GM18502 (cell line): ENCODE data around the gene GREM1.

Experiments used
- ATAC-seq: cut with Tn5 transposase; IDR thresholded peaks from one replicate; pipeline ENCODE4 v1.9.1; 2021; ENCODE audit warnings: mild to moderate bottlenecking; ENCODE audit not compliant: unreplicated experiment, poor library complexity

GREM1 gene

DNA sequence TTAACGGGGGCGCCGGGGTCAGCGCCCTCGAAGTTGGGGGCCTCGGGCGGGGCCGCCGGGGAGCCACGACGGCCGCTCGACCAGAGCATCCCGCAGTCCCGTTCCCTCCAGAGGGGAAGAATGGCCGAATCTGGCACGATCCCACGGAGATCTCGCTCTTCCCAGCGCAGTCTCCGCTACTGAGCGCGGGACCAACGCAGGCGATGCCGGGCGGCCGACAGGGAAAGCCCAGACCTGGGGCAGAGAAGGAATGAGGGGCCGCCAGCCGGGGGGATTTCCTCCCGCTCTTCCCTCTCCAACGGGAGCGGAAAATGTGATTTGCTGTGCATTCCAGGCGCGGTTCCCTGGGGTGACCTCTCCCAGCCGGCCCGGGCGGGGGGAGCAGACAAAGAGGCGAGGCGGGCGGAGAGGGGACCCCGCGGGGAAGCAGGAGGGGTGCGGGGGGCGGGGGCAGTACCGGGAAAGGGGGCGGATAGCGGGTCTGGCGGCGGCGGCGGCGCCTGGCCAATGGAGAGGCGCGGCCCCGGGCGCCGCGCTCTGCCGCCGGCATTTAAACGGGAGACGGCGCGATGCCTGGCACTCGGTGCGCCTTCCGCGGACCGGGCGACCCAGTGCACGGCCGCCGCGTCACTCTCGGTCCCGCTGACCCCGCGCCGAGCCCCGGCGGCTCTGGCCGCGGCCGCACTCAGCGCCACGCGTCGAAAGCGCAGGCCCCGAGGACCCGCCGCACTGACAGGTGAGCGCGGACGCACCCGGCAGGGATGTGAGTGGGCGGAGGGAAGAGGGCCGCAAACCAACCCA is at the start of gene GREM1:
TSS of gene GREM1 (plus strand) at position 579 of the 801 bp plus-strand sequence. CDS start 12,687 bp downstream, outside the sequence.
- ATAC-seq, result no peak

DNA sequence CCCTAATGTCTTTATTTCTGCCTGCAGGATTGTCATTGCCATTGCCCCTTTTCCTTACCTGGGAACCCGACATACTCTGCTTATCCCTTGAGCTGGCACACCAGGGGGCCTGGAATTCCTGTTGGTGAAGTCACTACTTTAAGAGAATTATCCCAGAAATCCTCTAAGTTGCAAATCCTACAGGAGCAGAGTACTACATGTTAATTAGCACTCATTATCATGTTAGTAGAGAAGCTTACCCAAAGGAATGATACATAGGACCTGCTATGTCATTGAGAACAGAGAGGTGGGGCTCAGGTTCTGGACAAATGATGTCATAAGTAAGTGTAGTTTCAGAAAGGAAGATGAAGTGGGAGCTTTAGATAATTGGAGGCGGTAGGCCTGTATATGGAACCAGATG is 48.9 kb upstream of the GREM1 start:
- ATAC-seq, result no peak

DNA sequence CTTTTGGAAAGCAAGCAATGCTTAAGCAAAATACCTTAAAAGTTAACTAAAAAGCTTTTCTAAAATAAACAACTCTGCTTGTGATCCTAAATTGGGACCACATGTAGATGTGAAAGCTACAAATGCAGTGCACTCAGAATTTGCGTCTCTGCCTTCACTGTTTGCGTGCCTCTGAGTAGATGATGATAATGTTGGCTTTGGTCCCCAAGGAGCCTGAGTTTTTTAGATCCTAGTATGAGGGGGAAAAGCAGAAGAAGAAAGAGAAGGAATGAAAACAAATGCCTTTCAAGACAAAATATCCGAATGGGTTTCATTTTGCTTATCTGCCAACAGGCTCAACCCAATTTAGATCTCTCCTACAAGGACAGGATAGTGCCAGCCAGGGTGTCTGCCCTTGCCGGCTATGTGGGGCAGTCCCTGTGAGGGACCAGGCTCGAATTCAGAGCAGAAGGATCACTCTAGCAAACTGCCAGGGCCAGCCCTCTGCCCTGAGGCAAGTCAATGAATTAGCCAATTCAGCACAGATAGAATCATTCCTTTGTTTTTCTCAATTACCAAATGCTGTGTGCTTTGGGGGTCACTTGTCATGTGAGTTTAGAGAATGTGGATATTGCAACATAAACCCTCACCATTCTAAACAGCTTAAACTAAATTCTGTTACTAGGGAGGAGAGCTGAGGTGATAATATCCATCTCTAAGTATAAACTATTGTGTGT is 47.8 kb upstream of the GREM1 start:
- ATAC-seq, result no peak

DNA sequence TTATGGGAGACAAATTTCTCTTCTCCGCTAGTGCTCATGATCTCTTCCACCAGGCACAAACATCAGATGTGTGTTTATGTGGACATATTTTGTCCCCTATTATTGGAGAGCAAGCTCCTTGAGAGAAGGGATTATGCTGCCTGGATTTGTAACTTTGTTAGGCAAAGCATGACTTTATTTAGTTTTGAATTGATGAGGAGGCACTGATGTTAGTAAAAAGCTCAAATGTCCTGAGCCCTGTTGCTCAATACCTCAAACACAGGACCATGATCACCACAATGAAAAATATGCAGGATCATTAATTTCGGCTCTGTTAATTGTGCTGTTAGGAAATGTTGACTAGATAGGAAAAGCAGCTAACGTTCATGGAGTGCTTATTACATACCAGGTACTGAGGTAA is 47.2 kb upstream of the GREM1 start:
- ATAC-seq, result no peak

DNA sequence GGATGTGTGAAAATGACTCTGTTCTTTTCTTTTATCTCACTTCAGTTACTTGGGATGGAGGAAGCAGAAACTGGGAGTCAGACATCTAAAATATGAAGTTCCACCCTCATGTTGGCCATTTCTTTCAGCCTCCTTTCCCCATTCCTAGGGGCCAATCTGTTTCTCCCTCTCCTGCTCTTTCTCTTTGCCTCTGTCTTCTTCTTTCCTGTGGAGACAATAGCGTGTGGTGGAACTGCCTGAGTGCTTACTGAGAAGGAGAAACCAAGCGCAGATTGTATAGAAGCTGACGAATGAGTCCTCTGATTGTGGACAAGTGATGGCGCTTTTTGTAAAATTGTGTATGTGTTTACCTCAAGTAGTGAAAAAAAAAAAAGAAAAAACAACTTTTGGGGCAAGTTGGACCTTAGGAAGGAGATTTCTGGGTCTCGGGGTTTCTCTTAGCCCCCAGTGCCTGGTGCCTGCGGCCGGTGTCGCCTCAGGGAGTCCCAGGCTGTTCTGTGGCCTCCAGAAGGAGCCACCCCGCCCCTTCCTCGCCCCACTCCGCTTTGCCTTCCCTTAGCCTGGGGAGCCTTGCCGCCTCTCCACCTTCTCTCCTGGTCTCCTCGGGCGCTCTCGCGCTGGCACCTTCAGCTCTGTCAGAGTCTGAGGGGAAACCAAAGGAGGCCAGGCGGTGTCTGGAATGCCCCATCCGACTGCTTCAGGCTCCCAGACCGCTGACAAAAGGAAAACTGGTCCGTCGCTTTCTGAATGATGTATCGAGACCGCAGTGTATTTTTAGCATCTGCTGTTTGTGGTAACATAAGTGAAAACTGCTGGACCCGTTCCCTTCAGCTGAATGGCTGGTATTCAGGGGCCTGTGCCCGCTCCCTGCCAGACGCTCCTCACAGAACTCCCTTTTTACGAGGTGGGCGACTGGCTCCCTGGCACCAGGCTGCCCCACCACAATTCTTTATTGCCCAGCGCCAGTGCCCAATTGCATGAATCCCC is 46.2 kb upstream of the GREM1 start:
- no peak for ATAC-seq

DNA sequence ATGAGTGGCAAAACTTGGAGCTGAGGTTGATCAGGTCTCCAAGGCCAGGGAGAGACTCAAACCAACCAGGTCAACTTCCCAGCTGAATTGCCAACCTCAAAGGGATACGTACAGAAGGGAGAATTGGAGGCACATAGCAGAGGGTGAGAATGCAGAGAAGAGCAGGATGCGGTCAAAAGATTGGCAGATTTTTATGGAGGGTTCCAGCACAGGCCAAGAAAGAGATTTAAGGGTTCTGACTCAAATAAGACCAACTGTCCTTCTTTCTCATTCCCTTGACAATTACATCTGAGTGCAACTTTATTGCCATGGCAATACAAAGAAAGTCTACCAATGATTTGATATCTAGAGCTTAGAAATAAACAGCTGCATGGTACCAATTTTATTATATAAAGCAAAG is 43.1 kb upstream of the GREM1 start:
- ATAC-seq, result no peak

DNA sequence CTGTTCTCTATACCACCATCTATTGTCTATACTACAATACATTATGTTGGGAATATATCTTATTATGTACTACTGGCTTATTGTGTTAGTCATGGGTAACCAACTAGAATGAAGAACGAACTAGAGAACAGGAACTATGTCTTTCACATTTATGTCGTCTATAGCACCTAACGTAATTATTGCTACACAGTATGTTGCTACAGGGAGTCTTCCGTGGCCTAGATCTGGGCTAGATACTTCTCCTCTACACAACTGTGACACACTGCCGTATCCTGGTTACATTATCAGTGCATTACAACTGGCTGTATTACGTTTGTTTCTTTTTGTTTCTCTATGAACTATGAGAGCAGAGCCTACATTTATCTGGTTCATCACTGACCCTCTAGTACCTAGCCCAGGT is 42.3 kb upstream of the GREM1 start:
- ATAC-seq, result no peak

DNA sequence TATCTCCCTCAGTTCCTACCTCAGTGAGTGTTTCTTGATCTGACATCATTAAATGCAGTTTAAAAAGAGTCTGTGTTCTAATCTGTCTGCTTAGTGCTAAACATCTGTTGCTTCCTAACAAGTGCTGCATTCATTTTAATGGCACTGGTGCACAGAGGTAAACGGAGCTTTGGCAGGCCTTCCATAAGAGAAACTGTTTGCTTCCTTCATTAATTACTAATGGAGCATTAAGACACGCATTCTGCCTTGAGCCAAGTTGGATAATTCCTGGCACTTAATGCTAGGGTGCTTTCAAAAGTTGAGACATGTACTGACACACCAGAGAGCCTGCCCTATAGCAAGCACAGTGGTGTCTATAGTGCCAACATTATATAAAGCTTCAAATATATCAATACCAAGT is 41.6 kb upstream of the GREM1 start:
- ATAC-seq, result no peak

DNA sequence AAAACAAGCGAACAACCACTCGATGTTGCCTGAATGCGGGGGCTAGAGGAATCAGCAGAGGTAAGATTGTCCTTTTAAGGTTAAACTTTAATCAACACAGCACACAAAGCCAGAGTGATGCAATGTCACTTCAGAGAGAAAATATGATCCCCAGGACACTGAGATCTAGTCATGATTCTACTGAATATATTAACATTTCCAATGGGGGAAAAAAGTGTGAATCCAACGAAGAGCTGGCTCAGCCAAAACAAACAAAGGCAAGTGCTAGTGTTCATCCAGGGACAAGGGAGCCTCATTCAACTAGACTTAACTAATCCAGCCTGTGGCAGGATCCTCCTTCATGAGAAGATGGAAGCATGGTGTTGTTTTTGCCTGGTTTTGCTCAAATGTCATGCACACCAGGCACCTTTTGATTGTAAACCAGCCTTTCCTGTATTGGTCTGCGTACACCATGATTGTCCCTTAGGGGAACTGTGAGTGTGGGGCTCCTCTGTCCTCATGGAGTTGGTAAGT is 40.5 kb upstream of the GREM1 start:
- no peak for ATAC-seq

DNA sequence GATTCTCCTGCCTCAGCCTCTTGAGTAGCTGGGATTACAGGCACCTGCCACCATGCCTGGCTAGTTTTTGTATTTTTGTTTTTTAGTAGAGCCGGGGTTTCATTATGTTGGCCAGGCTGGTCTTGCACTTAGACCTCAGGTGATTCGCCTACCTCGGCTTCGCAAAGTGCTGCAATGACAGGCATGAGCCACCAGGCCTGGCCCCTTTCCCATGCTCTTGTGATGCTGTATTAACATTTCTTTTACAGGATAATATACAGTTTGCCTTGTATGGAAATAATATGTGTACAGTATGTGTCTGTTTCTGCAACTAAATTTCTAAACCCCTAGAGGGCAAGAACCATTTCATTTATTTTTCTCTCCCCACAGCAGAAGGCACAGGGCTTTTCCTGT is 38.5 kb upstream of the GREM1 start:
- ATAC-seq, result no peak

DNA sequence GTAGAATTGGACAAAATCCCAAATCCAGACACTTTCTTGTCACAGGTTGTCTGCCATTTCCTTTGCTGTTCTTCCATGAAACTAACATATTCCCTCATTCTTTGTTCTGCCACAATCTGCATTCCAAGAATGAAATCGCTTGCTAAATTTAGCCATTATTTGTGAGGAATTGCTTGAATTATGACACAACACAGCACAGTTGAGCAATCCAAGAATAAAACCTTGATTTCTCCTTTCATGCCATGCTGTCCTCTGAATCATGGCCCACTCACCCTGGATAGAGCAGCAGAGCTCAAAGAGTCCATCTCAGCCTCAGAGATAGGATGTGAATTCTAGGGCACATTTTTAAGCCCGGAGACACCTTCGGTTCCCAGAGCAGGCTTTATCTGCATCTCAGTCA is 35.2 kb upstream of the GREM1 start:
- ATAC-seq, result no peak

DNA sequence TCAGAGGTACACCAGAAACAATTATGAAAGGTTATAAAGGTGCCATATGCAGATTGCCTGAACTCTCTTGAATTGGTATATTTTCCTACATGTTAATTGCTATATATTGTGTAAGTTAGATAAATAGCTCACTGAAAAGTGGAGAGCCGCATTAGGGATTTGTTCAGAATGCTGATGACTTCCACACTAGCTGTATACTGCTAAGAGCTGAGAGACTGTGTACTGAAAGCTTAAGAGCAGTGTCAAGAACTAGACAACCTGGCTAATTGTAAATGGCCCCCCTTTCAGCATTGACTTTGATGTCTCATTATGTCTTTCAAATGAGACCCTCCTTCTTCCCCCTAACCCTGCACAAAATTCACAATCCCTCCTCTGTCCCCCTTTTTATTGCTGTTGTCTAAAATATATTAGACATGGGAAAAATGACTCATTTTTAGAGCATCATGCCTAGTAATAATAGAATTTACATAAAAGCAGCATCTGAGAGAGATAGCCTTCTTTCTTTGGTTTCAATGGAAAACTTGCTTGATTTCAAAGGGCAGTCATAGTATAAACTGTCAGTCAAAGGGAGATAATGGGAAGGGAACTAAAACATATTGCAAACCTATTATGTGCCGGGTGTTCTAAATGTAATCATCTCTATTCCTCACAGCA is 34.7 kb upstream of the GREM1 start:
- no peak for ATAC-seq

DNA sequence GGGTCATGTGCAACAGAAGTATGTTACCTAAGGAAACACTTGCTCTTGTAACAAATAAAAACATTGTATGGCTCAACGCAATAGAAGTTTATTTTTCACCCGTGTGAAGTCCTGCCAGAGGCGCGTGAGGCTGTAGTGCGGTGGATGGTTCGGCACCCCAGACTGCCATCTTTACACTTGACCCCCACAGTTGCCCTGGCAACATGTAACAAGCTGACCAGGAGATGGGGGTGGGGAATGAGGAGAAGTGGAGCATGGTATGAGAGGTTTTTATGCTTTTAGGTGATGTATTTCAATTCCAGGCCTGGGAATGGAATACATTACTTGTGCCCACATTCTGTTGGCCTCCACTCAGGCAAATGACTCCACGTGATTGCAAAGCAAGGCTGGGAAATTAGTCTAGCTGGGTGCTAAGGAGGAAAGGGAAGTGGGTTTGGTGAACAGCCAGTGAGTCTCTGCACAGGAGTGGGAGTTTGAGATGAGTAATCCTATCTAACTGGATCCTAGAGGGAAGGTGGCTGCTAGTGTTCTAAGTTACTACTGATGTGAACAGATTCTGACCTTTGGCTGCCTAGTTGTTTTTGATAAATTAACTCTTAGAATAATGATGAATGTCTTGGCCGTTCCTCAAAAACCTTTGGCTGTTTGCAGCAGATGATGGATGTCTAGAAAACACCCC is 33.8 kb upstream of the GREM1 start:
- no peak for ATAC-seq

DNA sequence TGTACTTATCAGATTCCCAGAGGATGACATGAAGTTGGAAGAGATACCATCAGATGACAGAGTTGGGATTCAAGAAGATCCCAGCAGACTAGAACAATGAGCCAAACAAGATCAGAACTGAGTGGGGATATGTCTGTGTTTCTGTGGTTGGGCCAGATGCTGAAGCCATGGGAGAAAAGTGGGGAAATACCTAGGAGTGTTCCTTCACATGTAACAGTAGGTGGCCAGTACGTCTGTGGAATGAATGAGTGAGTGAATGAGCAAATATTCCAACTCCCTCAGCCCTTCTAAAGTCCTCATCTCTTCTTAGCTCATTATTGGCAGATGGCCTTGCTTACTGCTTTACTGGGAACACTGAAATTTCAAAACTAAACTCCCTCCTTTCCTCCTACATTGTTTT is 32.2 kb upstream of the GREM1 start:
- no peak for ATAC-seq

DNA sequence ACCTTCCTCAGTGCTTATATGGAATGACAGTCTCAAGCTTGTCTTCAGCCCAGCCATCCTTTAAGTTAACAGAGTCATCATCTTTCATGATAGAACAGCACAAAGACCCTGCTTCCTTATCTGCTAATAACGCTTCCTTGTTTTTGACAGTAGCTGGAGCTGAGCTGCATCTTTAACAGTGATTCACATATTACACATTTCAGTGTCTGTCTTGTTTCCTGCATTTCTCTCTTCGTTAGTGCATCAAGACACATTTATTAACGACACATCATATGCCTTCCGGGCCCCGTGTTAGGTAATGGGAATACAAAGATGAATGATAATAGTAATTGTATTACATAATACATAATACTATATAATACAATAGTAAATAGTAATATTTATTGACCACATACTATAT is 30.2 kb upstream of the GREM1 start:
- ATAC-seq, result no peak

DNA sequence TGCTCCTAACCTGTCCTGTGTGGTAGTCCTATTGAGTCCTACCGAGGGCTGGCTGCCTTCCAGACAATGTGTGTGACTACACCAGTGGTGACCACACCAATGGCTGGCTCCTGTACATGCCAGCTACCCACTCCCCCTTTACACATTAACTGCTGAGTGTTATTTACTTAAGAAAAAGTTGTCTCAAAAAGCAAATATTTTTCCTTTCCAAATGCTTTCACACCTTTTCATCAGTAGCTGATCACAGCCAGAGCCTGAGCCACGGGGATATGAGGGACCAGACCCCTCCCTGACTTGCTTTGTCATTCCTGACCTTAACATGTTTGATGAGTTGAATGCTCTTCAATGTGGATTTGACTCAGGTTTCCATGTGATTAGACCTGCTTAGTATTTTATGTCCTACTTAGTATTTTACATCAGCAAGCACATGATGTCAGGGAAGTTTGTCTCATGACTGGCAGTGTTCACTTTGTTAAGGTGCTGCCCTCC is 29.6 kb upstream of the GREM1 start:
- ATAC-seq, result no peak

DNA sequence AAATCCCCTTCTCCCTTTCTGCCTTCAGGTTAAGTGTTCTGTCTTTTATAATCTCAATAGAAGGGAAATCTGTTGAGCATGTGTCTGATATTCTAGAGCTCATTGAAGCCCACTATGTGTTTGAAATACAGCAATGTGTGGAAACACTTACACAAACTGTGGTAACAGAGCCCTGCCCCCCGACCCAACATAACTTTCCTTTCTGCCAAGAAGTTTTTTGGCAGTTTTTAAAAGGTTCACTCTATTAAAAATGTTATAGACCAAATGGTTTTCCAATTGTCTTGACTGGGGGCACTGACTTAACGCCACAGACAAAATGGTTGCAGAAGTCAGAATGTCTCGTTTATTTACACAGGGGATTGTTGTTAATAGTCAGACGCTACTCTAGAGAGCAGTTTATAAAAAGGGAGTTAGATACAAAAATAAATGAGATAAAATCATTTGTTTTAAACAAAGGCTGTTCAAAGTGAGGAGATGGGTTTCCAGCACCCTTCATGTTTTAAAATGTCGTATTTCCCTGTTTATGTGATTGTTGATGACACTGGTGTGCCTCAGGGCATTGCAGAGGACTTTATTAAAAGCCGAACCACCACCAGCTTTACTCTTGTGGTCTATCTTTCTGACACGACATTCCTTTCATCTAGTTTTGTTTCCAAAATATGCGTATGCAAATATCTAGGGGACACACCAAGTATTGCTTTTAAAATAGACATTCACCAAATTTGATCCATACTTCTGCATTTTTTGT is 26.7 kb upstream of the GREM1 start:
- no peak for ATAC-seq

DNA sequence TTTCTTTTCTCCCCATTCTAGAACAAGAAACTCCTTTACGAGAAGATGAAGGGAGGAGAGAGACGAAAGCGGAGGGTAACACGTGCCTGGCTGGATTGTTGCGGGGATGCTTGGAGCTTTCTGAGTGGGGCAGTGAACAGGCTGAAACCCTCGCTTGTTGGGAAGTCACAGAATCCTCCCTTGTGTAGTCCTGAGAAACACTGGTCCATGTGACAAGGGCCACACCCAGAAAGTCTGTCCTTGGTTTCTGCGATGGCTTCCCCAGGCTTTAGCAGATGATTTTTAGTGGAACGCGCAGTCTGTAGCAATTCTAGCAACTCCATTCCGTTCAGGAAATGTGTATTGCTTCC is 26.1 kb upstream of the GREM1 start:
- no peak for ATAC-seq

DNA sequence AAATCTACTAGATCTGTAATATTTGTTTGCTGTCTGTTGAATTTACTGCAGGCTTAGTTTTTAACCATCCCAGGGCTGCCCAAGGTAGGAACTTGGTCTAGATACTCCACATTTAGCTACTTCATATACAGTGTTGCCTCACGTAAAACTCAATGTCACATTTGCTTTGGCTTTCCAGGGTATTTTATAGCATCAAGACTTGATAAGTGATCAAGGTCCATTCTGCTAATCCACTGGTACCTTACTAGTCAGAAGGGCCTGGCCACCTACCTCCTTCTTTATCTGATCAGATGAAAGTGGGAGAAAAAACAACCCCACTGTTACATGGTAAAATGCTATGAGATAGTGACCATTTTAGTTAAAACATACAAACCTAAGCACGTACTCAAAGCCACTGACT is 25.5 kb upstream of the GREM1 start:
- ATAC-seq, result no peak
